K562 (cell line): ENCODE measurements around the gene SRMS. TPM values are rescaled to one million over a fixed set of nuclear protein-coding genes. Genes with fewer than 3 reads are reported as not detected.

Experiments
- ATAC-seq: fragments of 200-7000 bp; cut with Tn5 transposase; 3 replicates; pipeline ENCODE4 v1.9.1; 2020; ENCODE audit warnings: moderate library complexity
- BruUV-seq: library from RNA; stranded (reverse); fragments of 400-500 nt; replicated peaks from 2 replicates; lab custom pipeline; 2021; lab: Mats Ljungman, UMichigan
- CTCF ChIA-PET: fragments of 300-600 bp; formaldehyde crosslinking; extraction: SDS; loops from one replicate; lab custom pipeline; 2021; ENCODE audit warnings: low intra/inter-chr PET ratio; lab: Yijun Ruan, JAX
- POLR2A ChIA-PET: fragments of 300-600, 350-650 bp; sonication (Branson Sonifier 250); formaldehyde crosslinking; extraction: SDS; loops from one replicate; lab custom pipeline; 2021; ENCODE audit warnings: antibody characterized with exemption, inconsistent platforms; lab: Yijun Ruan, JAX
- DNase-seq, 4 experiments: peaks; one replicate each; pipeline versions ENCODE4 v3.0.0 to v3.0.0-alpha.2; 2011 to 2018; ENCODE audit warnings: low spot score in 3 of 4, mixed read lengths in 3 of 4; ENCODE audit errors: extremely low read depth in 1 of 4
- FAIRE-seq: peaks from 2 replicates; lab custom pipeline; 2011; peaks lifted over from hg19 to GRCh38; lab: Jason Lieb, UNC
- H2AFZ ChIP-seq: 2 replicates; pipeline ENCODE4 v1.6.0; 2011; ENCODE audit warnings: low read depth, low read length, control low read depth, inconsistent platforms
- H3K27ac ChIP-seq: fragments of 200-600 bp; 3 replicates; pipeline ENCODE4 v1.8.0; 2011; ENCODE audit warnings: low read depth, mild to moderate bottlenecking, control low read depth, inconsistent platforms, low read length, moderate library complexity, mixed read lengths; ENCODE audit errors: extremely low read depth
- H3K27me3 ChIP-seq, 2 experiments: fragments of 300-600 bp in 1 of 2; 2 replicates in 1 of 2; 3 replicates in 1 of 2; pipeline versions ENCODE4 v1.6.0 to v1.8.0; 2011; ENCODE audit warnings: inconsistent platforms in 2 of 2, low read length in 2 of 2, mild to moderate bottlenecking in 1 of 2, mixed read lengths in 1 of 2, moderate library complexity in 1 of 2; ENCODE audit not compliant: control insufficient read depth in 2 of 2, insufficient read depth in 2 of 2
- H3K36me3 ChIP-seq: fragments of 300-600 bp; 3 replicates; pipeline ENCODE4 v1.8.0; 2011; ENCODE audit warnings: mild to moderate bottlenecking, low read length, inconsistent platforms; ENCODE audit not compliant: control insufficient read depth, insufficient read depth
- H3K4me1 ChIP-seq, 2 experiments: fragments of 200-600 bp in 1 of 2; replicated peaks in 1 of 2; 2 replicates in 1 of 2; 3 replicates in 1 of 2; pipeline versions ENCODE4 v1.5.1 to v1.8.0; 2011; ENCODE audit warnings: inconsistent platforms in 2 of 2, low read length in 2 of 2, mild to moderate bottlenecking in 1 of 2, mixed read lengths in 1 of 2, moderate library complexity in 1 of 2; ENCODE audit not compliant: control insufficient read depth in 2 of 2, insufficient read depth in 2 of 2
- H3K4me2 ChIP-seq: 2 replicates; pipeline ENCODE4 v1.6.1; 2011; ENCODE audit warnings: low read length, control low read depth, inconsistent platforms, mixed read lengths; ENCODE audit not compliant: insufficient read depth
- H3K4me3 ChIP-seq: fragments of 200-600 bp; sonication (generic), shearing (Covaris generic); 2 replicates; pipeline ENCODE4 v1.5.1; 2016; ENCODE audit warnings: control low read depth, inconsistent platforms
- H3K79me2 ChIP-seq: fragments of 200-600 bp; 3 replicates; pipeline ENCODE4 v1.8.0; 2011; ENCODE audit warnings: low read length, inconsistent platforms; ENCODE audit not compliant: control insufficient read depth, insufficient read depth
- H3K9ac ChIP-seq, 2 experiments: 2 replicates each; pipeline versions ENCODE4 v1.6.0 to v1.6.1; 2011; ENCODE audit warnings: low read depth in 2 of 2, low read length in 2 of 2, control low read depth in 1 of 2, inconsistent platforms in 1 of 2, mild to moderate bottlenecking in 1 of 2, mixed read lengths in 1 of 2; ENCODE audit not compliant: insufficient read depth in 1 of 2
- H3K9me1 ChIP-seq: one replicate; pipeline ENCODE4 v1.6.0; 2011; ENCODE audit warnings: inconsistent platforms, mild to moderate bottlenecking, low read length, moderate library complexity; ENCODE audit not compliant: control insufficient read depth, insufficient read depth
- H3K9me3 ChIP-seq: replicated peaks from 2 replicates; pipeline ENCODE4 v1.5.1; 2011; ENCODE audit warnings: low read depth, low read length, inconsistent platforms; ENCODE audit not compliant: control insufficient read depth, insufficient read depth
- H4K20me1 ChIP-seq: replicated peaks from 2 replicates; pipeline ENCODE4 v1.6.1; 2011; ENCODE audit warnings: low read length, inconsistent platforms, mixed read lengths; ENCODE audit not compliant: control insufficient read depth, insufficient read depth
- BHLHE40 ChIP-seq: IDR thresholded peaks from 2 replicates; pipeline ENCODE4 v1.6.1; 2011; ENCODE audit warnings: low read length, improper control_type of control experiment
- L3MBTL2 ChIP-seq: fragments of 450-650 bp; IDR thresholded peaks from 2 replicates; pipeline ENCODE4 v1.6.1; 2016; ENCODE audit warnings: mild to moderate bottlenecking, moderate library complexity
- NBN ChIP-seq: fragments of 450-650 bp; IDR thresholded peaks from 2 replicates; pipeline ENCODE4 v1.6.1; 2016; ENCODE audit warnings: low read depth, mild to moderate bottlenecking
- NRF1 ChIP-seq, 2 experiments: fragments of 450-650 bp; IDR thresholded peaks in 1 of 2; conservative IDR thresholded peaks in 1 of 2; 2 replicates each; pipeline ENCODE4 v1.6.1; 2014; ENCODE audit warnings: mild to moderate bottlenecking in 2 of 2
- TGIF2 ChIP-seq: sonication (generic); formaldehyde crosslinking; IDR thresholded peaks from 2 replicates; pipeline ENCODE4 v1.8.1; 2022; ENCODE audit warnings: mild to moderate bottlenecking, missing genetic modification reagents, moderate library complexity
- WGBS: fragments of 100-300 bp; shearing (Covaris generic); methylation state at CpG from one replicate; pipeline ENCODE4 v1.1.6; 2016; ENCODE audit warnings: low coverage, mixed read lengths; ENCODE audit not compliant: insufficient coverage; ENCODE audit errors: missing lambda C conversion rate; 5-methylcytosine and 5-hydroxymethylcytosine counted together
- in situ Hi-C: fragments of 300-500 bp; cut with MboI; formaldehyde crosslinking; loops from 4 replicates; pipeline ENCODE4 v1.15.0; 2018; ENCODE audit warnings: inconsistent platforms, mixed read lengths
- intact Hi-C: fragments of 100-400 bp; cut with micrococcal nuclease; formaldehyde crosslinking; loops from 2 replicates; pipeline ENCODE4 v1.14.2; 2022
- polyA plus RNA-seq, 8 experiments: library from polyadenylated mRNA; depleted of rRNA in 4 of 8; stranded (reverse) in 5 of 8; unstranded in 3 of 8; fragments of >200 nt; fragmentation: Nextera tagmentation in 2 of 8; fragmentation: Illumina TruSeq in 1 of 8; extraction: Ambion mirVana in 2 of 8; extraction: Trizol in 1 of 8; gene quantifications; 2 replicates each; pipeline versions ENCODE4 v1.2.1 to v1.2.3, GENCODE V29; 2011 to 2014; ENCODE audit warnings: inconsistent platforms in 1 of 8, missing spikeins in 1 of 8
- total RNA-seq, 7 experiments: library from RNA; depleted of rRNA in 6 of 7; stranded (reverse); fragments of >200 nt in 6 of 7; fragmentation: Illumina TruSeq in 2 of 7; extraction: Trizol in 2 of 7; gene quantifications; 2 replicates each; pipeline versions ENCODE4 v1.2.1 to v1.2.3, GENCODE V29; 2011 to 2021; ENCODE audit warnings: low replicate concordance in 1 of 7
- TF ChIP-seq, protein P1 (sequence below): fragments of 250-450 bp; sonication (Bioruptor Pico); IDR thresholded peaks from 2 replicates; pipeline ENCODE4 v1.4.0; 2020; ENCODE audit warnings: mild to moderate bottlenecking, moderate library complexity
- TF ChIP-seq, protein P2 (sequence below): sonication (generic); formaldehyde crosslinking; IDR thresholded peaks from 2 replicates; pipeline ENCODE4 v1.8.1; 2023; ENCODE audit warnings: mild to moderate bottlenecking, missing genetic modification reagents
- TF ChIP-seq, protein P3 (sequence below): sonication (generic); formaldehyde crosslinking; IDR thresholded peaks from 2 replicates; pipeline ENCODE4 v1.5.0; 2020; ENCODE audit warnings: missing genetic modification reagents
- TF ChIP-seq, protein P4 (sequence below): fragments of 450-650 bp; IDR thresholded peaks from 2 replicates; pipeline ENCODE4 v1.6.1; 2014; ENCODE audit warnings: low read depth, mild to moderate bottlenecking, moderate library complexity, borderline replicate concordance
- TF ChIP-seq, protein P5 (sequence below), 2 experiments: fragments of 450-650 bp; conservative IDR thresholded peaks; 2 replicates each; pipeline ENCODE4 v1.6.1; 2017; ENCODE audit warnings: mild to moderate bottlenecking in 2 of 2, moderate library complexity in 2 of 2
- TF ChIP-seq, protein P6 (sequence below), 2 experiments: IDR thresholded peaks; 2 replicates each; pipeline ENCODE4 v1.6.1; 2011; ENCODE audit warnings: borderline replicate concordance in 1 of 2, control low read depth in 1 of 2, low read depth in 1 of 2, low read length in 1 of 2, mild to moderate bottlenecking in 1 of 2, mixed read lengths in 1 of 2, moderate library complexity in 1 of 2; ENCODE audit not compliant: insufficient read depth in 1 of 2, insufficient read length in 1 of 2, poor library complexity in 1 of 2, severe bottlenecking in 1 of 2; ENCODE audit errors: extremely low read depth in 1 of 2

Gene SRMS
- total and polyA plus RNA-seq, 9 of the 15 experiments (the other 6 are each of a cell fraction or from before 2014, with no cell fraction given): 0.07 TPM; not detected in 8

DNA sequence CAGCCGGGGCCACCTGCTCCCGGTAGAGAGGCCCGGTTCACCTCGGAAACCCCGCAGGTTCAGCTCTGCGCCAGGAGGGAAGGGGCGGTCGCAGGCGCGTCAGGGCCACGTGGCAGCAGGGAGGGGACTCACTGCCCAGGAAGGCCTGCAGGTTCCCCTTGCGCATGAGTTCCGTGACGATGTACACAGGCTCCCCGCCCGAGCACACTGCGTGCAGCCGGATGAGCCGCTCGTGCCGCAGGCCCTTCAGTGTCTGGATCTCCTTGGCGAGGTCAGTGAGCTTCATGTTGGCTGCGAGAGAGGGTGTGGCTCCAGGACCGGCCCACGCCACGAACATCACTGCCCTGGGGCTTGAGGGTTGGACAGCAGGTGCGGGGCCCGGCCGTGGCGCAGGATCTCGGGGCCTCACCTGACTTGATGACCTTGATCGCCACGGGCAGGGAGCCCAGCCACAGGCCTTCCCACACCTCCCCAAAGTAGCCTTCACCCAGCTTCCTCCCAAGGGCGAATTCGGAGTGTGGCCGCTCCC is 5.5 kb downstream of the SRMS start:
- ATAC-seq: no peak
- intact Hi-C loops: no loop called here
- H3K4me1 ChIP-seq: peaks cover 6 to 91% of the 10 kb centered on the region in 2 experiments; a peak in 4 of 5 replicates
- TF ChIP-seq, protein P1, sequence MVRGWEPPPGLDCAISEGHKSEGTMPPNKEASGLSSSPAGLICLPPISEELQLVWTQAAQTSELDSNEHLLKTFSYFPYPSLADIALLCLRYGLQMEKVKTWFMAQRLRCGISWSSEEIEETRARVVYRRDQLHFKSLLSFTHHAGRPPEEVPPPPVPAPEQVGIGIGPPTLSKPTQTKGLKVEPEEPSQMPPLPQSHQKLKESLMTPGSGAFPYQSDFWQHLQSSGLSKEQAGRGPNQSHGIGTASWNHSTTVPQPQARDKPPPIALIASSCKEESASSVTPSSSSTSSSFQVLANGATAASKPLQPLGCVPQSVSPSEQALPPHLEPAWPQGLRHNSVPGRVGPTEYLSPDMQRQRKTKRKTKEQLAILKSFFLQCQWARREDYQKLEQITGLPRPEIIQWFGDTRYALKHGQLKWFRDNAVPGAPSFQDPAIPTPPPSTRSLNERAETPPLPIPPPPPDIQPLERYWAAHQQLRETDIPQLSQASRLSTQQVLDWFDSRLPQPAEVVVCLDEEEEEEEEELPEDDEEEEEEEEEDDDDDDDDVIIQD (CRISPR knock-in tag): no peak
- peak; percentile 70 for TF ChIP-seq L3MBTL2
- no peak for TF ChIP-seq NBN
- TF ChIP-seq, protein P2, sequence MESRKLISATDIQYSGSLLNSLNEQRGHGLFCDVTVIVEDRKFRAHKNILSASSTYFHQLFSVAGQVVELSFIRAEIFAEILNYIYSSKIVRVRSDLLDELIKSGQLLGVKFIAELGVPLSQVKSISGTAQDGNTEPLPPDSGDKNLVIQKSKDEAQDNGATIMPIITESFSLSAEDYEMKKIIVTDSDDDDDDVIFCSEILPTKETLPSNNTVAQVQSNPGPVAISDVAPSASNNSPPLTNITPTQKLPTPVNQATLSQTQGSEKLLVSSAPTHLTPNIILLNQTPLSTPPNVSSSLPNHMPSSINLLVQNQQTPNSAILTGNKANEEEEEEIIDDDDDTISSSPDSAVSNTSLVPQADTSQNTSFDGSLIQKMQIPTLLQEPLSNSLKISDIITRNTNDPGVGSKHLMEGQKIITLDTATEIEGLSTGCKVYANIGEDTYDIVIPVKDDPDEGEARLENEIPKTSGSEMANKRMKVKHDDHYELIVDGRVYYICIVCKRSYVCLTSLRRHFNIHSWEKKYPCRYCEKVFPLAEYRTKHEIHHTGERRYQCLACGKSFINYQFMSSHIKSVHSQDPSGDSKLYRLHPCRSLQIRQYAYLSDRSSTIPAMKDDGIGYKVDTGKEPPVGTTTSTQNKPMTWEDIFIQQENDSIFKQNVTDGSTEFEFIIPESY (CRISPR knock-in tag): 0 out of 2 replicates have a peak, but pooled peaks have one; percentile 17
- TF ChIP-seq, protein P3, sequence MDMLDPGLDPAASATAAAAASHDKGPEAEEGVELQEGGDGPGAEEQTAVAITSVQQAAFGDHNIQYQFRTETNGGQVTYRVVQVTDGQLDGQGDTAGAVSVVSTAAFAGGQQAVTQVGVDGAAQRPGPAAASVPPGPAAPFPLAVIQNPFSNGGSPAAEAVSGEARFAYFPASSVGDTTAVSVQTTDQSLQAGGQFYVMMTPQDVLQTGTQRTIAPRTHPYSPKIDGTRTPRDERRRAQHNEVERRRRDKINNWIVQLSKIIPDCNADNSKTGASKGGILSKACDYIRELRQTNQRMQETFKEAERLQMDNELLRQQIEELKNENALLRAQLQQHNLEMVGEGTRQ (CRISPR knock-in tag): peak; percentile 24; the same call in 1 of the 2 replicates
- no peak for TF ChIP-seq TGIF2 (CRISPR knock-in tag)
- TF ChIP-seq BHLHE40: peak; percentile 43
- TF ChIP-seq, protein P4, sequence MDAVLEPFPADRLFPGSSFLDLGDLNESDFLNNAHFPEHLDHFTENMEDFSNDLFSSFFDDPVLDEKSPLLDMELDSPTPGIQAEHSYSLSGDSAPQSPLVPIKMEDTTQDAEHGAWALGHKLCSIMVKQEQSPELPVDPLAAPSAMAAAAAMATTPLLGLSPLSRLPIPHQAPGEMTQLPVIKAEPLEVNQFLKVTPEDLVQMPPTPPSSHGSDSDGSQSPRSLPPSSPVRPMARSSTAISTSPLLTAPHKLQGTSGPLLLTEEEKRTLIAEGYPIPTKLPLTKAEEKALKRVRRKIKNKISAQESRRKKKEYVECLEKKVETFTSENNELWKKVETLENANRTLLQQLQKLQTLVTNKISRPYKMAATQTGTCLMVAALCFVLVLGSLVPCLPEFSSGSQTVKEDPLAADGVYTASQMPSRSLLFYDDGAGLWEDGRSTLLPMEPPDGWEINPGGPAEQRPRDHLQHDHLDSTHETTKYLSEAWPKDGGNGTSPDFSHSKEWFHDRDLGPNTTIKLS: peak; percentile 31; the same call in 1 of the 2 replicates
- TF ChIP-seq, protein P5, sequence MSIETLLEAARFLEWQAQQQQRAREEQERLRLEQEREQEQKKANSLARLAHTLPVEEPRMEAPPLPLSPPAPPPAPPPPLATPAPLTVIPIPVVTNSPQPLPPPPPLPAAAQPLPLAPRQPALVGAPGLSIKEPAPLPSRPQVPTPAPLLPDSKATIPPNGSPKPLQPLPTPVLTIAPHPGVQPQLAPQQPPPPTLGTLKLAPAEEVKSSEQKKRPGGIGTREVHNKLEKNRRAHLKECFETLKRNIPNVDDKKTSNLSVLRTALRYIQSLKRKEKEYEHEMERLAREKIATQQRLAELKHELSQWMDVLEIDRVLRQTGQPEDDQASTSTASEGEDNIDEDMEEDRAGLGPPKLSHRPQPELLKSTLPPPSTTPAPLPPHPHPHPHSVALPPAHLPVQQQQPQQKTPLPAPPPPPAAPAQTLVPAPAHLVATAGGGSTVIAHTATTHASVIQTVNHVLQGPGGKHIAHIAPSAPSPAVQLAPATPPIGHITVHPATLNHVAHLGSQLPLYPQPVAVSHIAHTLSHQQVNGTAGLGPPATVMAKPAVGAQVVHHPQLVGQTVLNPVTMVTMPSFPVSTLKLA (conservative IDR thresholded peaks at IDR 0.05): peak in 1 of 2 experiments; percentile 48; a peak in 2 of 4 replicates
- peak; percentile 65 to 77 for TF ChIP-seq NRF1 (conservative IDR thresholded peaks at IDR 0.05 in 1 of 2, IDR thresholded peaks at IDR 0.05 in 1 of 2)
- TF ChIP-seq, protein P6, sequence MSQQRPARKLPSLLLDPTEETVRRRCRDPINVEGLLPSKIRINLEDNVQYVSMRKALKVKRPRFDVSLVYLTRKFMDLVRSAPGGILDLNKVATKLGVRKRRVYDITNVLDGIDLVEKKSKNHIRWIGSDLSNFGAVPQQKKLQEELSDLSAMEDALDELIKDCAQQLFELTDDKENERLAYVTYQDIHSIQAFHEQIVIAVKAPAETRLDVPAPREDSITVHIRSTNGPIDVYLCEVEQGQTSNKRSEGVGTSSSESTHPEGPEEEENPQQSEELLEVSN (IDR thresholded peaks at IDR 0.05; ENCODE audit: borderline replicate concordance in 1 of 2, extremely low read depth in 1 of 2, insufficient read depth in 1 of 2, insufficient read length in 1 of 2, low read depth in 1 of 2, low read length in 1 of 2, poor library complexity in 1 of 2, severe bottlenecking in 1 of 2): peak in 1 of 2 experiments; percentile 51

More for the DNA sequence above, 5.5 kb downstream of the SRMS start:
- Histone ChIP-seq H3K27me3 (peaks cover 0 to 40% of the 10 kb centered on the region in 2 experiments; a peak in 3 of 5 replicates), H3K9me1 (no peaks in the 10 kb centered on the region), H3K4me3 (no peak overlapping the region), H3K4me2 (no peak overlapping the region), H3K9me3 (no peaks in the 10 kb centered on the region), H3K36me3 (no peaks in the 10 kb centered on the region), H4K20me1 (peaks cover 3% of the 10 kb centered on the region), H3K9ac (peak overlapping the region in 1 of 2 experiments; percentile 74; a peak in 2 of 4 replicates), H3K79me2 (no peaks in the 10 kb centered on the region), H3K27ac (no peak overlapping the region), H2AFZ (peak overlapping the region; percentile 51; the same call in 1 of the 2 replicates)
- no peak for FAIRE-seq
- ChIA-PET CTCF (interaction anchor here (0.7 kb wide), 1 partner anchor 430 kb away, joined by 3 read pairs; no protein-coding TSS in a partner anchor), POLR2A (interaction anchor here (0.6 to 1.6 kb wide), 2 partner anchors 16 to 21 kb away, joined by 3 to 4 read pairs; partner anchors contain the start of gene PPDPF)
- peak in 2 of 4 experiments; percentile 44 to 46 for DNase-seq
- BruUV-seq: no TSS peak
- WGBS: 32% methylated on average over 34 of the region's 36 CpGs
- in situ Hi-C loops: no loop called here
